GM12865 (cell line): Measurements from ENCODE around the gene MED13.
"Not testable (repeated sequence)": the region's sequence is repeated elsewhere in the genome, so short reads cannot be mapped to it uniquely, and the experiment has no call there.

Experiments used
- DNase-seq: peaks from one replicate; pipeline ENCODE4 v3.0.0; 2010; ENCODE audit warnings: low read depth
- H3K4me3 ChIP-seq: 2 replicates; pipeline ENCODE4 v1.5.1; 2011; ENCODE audit warnings: mild to moderate bottlenecking, low read depth, low read length, control low read depth
- CTCF ChIP-seq: IDR thresholded peaks from 2 replicates; pipeline ENCODE4 v1.5.1; 2011; ENCODE audit warnings: low read length, control low read depth, low read depth, inconsistent platforms; ENCODE audit not compliant: insufficient read depth; ENCODE audit errors: missing control alignments

MED13 gene

DNA sequence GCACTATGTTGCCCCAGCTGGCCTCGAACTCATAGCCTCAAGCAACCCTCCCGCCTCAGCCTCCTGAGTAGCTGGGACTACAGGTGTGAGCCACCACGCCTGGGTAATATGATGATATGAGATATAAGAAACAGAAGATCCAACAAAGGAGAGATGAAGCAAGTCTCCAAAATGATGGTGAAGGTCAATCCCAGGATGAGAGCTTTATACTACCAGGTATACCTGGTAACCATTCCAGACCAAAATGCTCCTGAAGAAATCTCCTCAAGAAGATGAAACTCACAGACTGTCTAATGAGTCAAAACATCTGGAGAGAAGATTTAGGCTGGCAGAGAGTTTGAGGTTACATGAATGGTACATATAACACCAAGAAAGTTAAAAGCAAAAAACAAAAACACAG lies 161.8 kb downstream of the MED13 start:
- no peak for DNase-seq
- H3K4me3 ChIP-seq = no peak overlapping the region
- no peak for TF ChIP-seq CTCF

DNA sequence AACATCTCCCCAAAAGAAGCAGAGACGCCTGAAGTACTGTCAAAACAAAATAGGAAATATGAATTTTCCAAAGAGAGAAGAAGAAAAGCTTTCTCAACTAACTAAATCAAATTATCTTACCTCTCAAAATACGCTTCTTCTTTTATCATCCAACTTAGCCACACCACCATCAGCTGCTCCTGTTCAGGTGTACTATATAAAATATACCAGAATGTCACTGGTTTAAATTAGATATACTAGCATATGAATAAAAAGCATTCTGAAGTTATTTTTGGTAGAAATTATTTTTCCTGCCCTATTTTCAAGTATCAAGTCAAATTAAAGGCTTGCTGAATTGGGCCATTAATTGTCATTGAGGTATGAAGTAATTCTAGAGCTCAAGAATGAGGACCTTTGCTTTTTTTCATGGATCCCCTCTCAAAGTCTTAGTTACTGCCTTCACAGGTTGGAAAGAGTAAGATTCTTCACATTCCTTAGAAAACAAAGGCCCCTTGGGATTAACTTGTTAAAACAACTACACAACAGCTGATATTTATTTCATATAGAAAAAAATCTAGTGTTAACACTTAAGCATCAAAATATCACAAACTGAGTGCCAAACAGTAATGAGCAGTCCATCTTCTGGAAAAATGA lies 167.4 kb downstream of the MED13 start:
- H3K4me3 ChIP-seq = no peak overlapping the region
- no peak for DNase-seq
- TF ChIP-seq CTCF = no peak

- no peak overlapping the region for H3K4me3 ChIP-seq
- DNase-seq = no peak
- TF ChIP-seq CTCF = no peak
These were observed 169.7 kb downstream of the MED13 start for GRCh38 chr17:61895391-61895790.

GRCh38 chr17:61894310-61894709 lies 170.8 kb downstream of the MED13 start:
- DNase-seq, H3K4me3 ChIP-seq: not testable (repeated sequence)
